Progenitor cell of endocrine pancreas (in vitro differentiated cells): ENCODE results near the gene JAM3. TPM values are rescaled to one million over a fixed set of nuclear protein-coding genes. Genes with fewer than 3 reads are reported as not detected.

ENCODE experiments used
- DNase-seq: peaks from one replicate; pipeline ENCODE4 v3.0.0; 2021; ENCODE audit warnings: low spot score; ENCODE audit not compliant: unreplicated experiment
- H3K27ac Mint-ChIP-seq: 2 replicates; pipeline ENCODE4 v1.8.0; 2021; ENCODE audit warnings: mild to moderate bottlenecking, moderate library complexity, mixed read lengths
- H3K27me3 Mint-ChIP-seq: 2 replicates; pipeline ENCODE4 v1.8.0; 2021; ENCODE audit warnings: mixed read lengths
- H3K36me3 Mint-ChIP-seq: 2 replicates; pipeline ENCODE4 v1.8.0; 2022; ENCODE audit warnings: mixed read lengths; ENCODE audit not compliant: insufficient read depth
- H3K4me1 Mint-ChIP-seq: 2 replicates; pipeline ENCODE4 v1.8.0; 2021; ENCODE audit warnings: low read depth, mixed read lengths
- H3K4me3 Mint-ChIP-seq: 2 replicates; pipeline ENCODE4 v1.8.0; 2021; ENCODE audit warnings: low read depth, mild to moderate bottlenecking, moderate library complexity, mixed read lengths
- H3K9me3 Mint-ChIP-seq: 2 replicates; pipeline ENCODE4 v1.8.0; 2021; ENCODE audit warnings: low read depth, mixed read lengths
- CTCF ChIP-seq: fragments of 200-600 bp; sonication (generic); IDR thresholded peaks from one replicate; pipeline ENCODE4 v1.5.0; 2021; ENCODE audit warnings: antibody characterized with exemption, mild to moderate bottlenecking; ENCODE audit not compliant: unreplicated experiment
- total RNA-seq: library from RNA; stranded (reverse); gene quantifications from 2 replicates; pipeline ENCODE4 v1.2.1, GENCODE V29; 2021

Gene JAM3
- total RNA-seq, 1 donor from 2014 or later, result 37.0 TPM

- Mint-ChIP-seq H3K27ac (no peak overlapping the region), H3K4me3 (no peak overlapping the region), H3K9me3 (peaks cover 18% of the 10 kb centered on the region), H3K36me3 (peaks cover 14% of the 10 kb centered on the region), H3K4me1 (peaks cover 2% of the 10 kb centered on the region), H3K27me3 (no peaks in the 10 kb centered on the region)
- no peak for DNase-seq
- TF ChIP-seq CTCF, result no peak
These were observed 65.3 kb downstream of the JAM3 start for GRCh38 chr11:134134167-134134566.

- no peak for DNase-seq
- no peaks in the 10 kb centered on the region for H3K27me3 Mint-ChIP-seq
- H3K9me3 Mint-ChIP-seq, result peaks cover 11% of the 10 kb centered on the region
- peaks cover 21% of the 10 kb centered on the region for H3K36me3 Mint-ChIP-seq
- H3K27ac Mint-ChIP-seq, result no peak overlapping the region
- TF ChIP-seq CTCF, result no peak
- no peak overlapping the region for H3K4me3 Mint-ChIP-seq
- no peaks in the 10 kb centered on the region for H3K4me1 Mint-ChIP-seq
These were observed 69.5 kb downstream of the JAM3 start for GRCh38 chr11:134138376-134138775.

- no peaks in the 10 kb centered on the region for H3K27me3 Mint-ChIP-seq
- H3K9me3 Mint-ChIP-seq, result peaks cover 12% of the 10 kb centered on the region
- no peak for DNase-seq
- no peak for TF ChIP-seq CTCF
- H3K36me3 Mint-ChIP-seq, result peaks cover 26% of the 10 kb centered on the region
- H3K4me1 Mint-ChIP-seq, result no peaks in the 10 kb centered on the region
- no peak overlapping the region for H3K27ac Mint-ChIP-seq
- no peak overlapping the region for H3K4me3 Mint-ChIP-seq
These were observed 70.5 kb downstream of the JAM3 start for GRCh38 chr11:134139303-134139872.

- Mint-ChIP-seq H3K4me3 (no peak overlapping the region), H3K4me1 (no peaks in the 10 kb centered on the region), H3K27ac (no peak overlapping the region), H3K9me3 (peaks cover 14% of the 10 kb centered on the region), H3K36me3 (peaks cover 29% of the 10 kb centered on the region), H3K27me3 (no peaks in the 10 kb centered on the region)
- peak; percentile 72 for TF ChIP-seq CTCF
- DNase-seq, result no peak
These were observed 71.0 kb downstream of the JAM3 start for GRCh38 chr11:134139873-134140331.

GRCh38 chr11:134140961-134141490 is 72.2 kb downstream of the JAM3 start:
- H3K27ac Mint-ChIP-seq, result no peak overlapping the region
- no peak overlapping the region for H3K4me3 Mint-ChIP-seq
- DNase-seq, result no peak
- peaks cover 15% of the 10 kb centered on the region for H3K9me3 Mint-ChIP-seq
- H3K4me1 Mint-ChIP-seq, result no peaks in the 10 kb centered on the region
- H3K27me3 Mint-ChIP-seq, result no peaks in the 10 kb centered on the region
- no peak for TF ChIP-seq CTCF
- peaks cover 33% of the 10 kb centered on the region for H3K36me3 Mint-ChIP-seq
